ENCODE results near the gene IL18BP.

Gene IL18BP

DNA sequence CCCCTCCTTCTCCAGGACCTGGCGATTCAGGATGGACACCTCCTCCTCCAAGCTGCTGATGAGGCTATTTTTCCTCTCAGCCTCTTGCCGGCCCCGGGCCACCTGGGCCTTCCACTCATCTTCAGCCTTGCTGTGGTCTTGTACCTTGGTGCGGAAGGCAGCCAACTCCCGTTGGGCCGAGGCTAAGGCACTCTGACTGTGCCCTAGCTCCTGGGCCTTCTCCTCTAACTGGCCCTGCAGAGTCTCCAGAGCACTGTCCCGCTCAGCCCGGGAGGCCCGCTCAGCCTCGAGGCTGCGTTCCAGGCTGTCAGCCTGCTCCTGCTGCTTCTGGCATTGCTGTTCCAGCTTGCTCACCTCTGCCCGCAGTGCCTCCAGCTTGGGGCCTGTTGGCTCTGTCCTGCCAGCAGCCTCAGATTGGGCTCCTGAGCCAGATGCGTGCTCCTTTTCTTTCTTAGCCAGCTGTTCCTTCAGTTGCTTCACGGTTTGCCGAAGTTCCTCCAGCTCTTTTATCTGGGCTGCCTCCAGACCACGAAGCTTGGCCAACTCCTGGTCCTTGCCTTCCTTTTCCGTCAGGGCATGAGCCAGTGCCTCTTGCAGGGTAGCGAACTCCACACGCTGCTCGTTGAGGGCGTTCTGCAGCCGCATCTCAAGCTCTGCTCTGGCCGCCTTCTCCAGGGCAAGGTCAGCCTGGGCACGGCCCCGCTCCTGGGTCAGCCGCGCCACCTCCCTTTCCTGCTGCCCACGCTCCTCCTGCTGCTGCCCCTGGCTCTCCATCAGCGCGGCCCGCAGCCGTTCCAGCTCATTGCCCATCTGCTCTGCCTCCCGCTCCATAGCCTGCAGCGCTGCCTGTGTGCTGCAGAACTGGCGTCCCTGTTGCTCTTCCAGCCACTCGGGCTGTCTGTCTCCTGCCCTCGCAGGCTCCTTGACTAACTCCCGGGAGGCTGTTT lies 15.3 kb downstream of the IL18BP start:
- DNase-seq = no peak

DNA sequence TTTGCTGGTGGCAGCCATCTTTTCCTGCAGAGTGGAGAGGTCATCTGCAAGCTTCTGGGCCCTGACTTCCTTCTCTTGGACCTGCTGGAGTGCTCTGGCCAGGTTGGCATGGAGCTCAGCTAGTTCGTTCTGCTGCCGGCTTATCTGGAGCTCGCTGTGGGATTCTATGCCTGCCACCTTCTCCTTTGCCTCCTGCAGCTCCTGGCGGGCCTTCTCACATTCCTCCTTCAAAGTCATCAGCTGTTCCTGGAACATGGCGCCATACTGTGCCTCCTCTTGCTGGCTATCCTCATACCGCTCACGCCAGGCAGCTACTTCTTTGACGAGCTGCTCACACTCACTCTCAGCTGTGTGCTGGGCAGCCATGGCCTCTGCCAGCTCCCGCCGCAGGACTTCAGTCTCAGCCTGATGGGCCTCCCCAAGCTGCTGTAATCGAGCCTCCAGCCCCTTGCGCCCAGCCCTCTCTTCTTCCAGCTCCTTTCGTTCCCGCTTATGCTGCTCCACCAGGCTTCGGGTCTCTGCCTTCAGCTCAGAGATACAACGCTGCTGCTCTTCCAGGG lies 16.1 kb downstream of the IL18BP start:
- DNase-seq = no peak

DNA sequence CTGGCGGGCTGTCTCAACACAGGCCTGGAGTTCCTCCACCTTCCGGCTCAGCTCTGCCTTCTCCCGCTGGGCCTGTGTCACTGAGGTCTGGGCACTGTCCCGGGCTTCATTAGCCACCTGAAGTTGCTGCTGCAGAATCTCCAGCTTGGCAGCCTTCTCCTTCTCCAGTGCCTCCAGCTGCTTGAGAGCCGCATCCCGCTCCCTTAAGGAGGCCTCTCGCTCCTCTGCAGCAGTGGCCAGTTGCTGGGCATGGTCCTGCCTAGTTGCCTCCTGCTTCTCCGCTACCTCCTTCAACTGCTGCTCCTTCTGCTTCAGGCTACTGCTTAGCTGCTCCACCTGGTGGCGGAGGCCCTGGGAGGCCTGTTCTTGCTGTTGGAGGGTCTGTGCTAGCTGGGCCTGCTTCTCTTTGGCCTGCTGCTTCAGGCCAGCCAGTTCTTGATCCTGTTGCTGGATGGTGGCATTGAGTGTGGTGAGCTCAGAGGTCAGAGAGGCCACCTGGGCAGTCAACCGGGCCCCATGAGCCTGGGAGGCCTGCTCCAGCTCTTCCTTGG lies 16.9 kb downstream of the IL18BP start:
- DNase-seq = no peak

DNA sequence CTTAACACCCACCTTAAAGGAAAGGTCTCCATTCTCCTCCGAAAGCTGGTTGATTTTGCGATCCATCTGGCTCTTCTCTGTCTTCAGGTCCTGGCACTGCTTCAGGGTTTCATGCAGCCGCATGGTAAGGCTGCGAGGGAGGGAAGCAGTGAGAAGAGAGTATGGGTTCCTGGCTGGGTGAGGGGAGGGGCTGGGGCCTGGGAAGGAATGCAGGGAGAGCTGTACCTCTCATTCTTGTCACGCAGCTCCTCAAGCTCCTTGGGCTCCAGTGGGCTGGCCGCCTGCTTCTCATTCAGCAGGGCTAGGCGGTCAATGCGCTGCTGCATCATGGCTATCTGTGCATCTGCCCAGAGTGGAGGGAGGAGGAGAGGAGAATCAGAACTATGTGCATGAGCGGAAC lies 19.5 kb downstream of the IL18BP start:
- no peak for DNase-seq

DNA sequence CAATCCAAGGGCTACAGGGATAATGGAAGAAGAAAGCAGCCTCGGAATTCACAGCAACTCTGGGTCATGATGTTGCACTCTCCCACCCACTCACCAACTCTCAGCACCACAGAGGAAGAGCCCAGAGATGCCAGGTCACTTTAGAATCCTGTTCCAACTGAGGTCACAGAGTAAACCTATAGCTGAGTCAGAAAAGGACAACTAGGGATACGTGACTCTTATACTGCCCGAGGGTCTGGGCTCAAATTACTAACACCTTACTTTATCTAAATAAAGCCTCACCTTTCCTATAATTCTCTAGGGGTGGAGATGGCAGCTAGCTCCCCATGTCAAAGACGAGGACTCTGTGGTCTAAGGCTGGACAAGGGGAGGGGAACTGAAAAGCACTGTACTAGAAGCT lies 24.6 kb downstream of the IL18BP start:
- DNase-seq = no peak

DNA sequence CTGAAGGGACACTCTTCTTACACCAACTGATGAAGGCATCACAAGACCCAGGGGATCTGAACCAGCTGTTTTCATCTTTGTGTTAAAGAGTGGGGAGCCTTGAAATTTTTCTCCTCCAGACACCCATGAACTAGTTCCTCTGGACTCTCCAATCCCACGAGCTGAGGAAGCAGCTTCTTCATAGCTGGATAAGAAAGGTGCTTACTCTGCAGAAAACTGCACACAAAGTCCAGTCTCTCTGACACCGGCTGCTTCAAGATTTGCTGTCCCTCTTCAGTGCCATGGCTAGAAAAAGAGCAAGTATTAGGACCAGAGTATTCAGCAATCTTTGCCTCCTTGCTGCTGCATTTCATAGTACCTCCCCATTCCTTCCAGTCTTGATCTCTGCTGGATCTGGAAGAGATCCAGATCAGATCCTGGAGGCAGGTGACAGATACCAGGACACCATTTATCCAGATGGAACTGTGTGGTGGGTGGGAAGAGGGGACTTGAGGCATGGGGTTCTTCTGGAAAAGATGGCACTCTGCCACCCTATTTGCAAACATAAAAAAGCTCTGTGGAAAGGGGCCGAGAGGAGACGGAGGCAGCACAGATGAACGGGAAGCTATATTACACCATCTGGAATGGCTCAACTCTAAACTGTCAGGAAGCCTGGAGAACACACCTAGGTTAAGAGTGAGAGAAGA lies 25.5 kb downstream of the IL18BP start:
- no peak for DNase-seq

DNA sequence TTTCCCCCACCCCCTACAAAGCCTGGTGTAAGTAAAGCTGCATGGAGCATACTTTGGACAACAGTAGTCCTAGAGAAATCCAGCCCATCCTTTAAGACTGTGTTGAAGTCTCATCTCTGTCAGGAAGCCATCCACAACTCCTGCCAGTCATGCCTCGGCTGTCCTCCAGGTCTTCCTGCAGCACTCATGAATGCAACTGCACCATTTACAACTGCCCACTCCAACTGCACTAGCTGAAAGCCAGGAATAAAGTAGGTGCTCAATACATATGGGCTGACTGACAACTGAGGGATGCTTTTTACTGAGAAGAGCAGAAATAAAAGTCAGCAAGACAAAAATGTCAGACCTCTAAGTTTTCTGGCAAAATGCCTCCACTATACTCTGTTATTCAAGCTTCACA lies 27.4 kb downstream of the IL18BP start:
- no peak for DNase-seq

DNA sequence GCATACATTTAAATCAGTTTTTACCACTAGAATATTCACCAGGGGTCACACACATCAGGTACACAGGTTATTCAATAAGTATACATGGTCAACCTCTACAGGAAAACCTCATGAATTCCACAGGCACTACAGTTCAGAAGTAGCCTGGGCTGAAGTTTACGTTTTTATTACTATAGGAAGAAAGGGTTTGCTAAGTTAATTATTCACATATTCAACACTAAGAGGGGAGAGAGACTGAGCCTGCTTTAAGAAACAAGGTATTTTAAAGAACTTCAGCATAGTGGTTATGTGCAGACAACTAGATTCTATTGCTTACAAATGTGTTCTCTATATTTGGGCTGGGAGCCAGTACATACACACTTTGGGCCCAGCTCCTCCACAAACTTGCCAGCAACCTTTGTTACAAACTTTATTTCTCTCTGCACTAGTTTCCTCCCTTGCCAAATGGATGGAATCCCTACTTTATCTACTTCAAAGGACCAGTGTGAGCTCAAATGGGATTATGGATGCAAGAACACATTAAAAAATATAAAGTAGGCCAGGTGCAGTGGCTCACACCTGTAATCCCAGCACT lies 31.9 kb downstream of the IL18BP start:
- no peak for DNase-seq

DNA sequence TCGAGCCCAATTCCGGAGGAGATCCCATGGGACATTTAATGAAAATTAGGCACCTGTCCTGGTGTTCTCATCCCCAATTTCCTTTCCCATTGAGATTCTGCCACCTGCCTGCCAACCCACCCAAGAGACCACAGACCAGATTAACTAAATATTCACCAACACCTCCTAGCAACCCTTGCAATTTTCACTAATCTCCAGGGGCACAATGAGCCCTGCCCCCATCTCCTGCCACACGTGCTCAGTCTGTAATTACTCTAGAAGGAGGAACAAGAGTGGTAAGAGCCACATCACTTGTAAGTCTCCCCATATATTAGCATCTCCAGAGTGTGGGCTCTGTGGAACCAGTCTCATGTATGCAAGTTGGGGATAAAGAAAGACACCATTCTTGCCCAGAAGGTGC lies 38.0 kb downstream of the IL18BP start:
- no peak for DNase-seq

DNA sequence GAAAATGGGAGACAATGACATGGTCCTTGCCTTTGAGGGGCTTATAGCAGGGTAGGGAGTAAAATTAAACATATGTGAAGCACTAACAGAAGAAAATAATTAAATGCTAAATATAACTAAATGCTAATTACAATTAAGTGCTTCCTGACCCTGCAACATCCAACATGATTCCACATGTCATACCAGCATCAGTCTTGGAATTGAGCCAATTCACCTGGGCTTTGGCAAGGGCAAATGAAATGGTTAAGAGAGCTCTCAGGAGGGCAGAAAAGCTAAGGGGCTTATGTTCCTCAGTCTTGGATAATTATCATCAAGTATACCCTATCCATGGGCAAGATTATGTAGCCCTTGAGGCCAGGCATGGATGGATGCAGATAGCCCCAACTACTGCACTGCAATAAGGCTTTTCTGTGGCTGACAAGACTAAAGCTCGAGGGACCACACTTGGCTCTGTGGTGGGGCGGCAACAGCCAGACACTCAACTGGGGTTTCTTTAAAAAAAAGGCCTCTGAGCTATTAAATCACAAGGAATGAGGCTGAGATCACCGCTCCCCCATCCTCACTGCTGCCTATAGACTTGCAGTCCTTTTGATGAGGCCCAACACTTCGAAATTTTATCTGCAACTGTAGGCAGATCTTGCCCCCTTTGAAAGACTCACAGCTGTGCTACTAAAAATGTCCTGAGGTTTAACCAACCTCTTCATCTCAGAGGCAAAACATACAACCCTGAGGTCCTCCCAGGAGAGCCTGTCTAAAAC lies 39.0 kb downstream of the IL18BP start:
- no peak for DNase-seq

DNA sequence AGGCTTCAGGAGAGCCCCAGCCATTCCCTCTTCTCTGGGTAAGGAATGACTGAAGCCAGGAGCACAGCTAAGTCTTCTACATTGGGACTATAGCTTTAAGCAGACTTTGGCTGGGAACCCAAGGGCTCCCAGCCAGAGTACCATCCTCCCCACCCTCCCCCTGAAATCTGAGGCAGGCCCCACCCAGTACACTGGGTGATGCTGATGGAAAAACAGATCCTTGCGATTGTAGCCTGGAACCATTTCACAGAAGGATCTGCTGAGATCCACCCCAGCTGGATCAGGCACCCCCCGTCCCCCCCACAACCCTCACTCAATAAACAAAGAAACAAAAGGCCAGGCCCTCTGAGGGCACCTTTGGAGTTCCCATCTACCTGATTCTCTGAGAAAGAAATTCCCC lies 39.8 kb downstream of the IL18BP start:
- no peak for DNase-seq

DNA sequence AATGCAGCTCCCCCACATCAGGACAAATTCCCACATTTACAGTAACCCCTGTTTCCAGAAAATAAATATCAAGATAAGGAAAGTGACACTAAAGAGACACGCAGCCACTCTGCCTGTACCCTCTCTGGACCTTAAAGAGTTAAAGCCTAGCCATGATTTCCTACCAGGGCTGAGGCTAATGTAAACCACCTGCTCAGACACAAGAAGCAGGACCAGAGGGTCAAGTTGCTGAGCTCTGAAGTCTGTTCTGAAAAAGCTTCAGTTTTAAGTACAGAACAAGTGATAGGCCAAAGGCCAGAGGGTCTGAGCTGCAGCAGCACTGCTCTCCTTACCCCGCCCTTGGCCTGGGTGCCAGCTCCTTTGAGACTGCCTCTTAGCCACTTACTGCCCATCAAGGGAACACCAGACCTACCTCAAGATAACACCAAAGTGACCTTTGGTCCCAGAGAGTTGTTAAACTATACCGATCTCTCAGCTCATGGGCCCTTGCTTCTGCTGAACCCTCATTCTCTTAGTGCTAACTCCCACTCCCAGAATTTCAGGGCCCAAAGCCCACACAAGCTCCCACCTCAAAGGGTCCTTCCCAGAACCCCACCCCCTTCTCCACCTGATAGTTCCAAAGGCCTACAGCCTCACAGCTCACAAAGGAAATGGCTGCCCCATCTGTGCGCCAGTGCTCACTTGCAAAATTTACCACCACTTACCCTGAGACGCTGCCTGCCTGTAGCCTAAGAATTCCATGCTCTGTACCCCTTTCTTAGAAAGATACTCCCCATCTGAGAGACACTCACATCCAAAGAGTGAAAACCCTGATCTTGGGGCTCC lies 40.5 kb downstream of the IL18BP start:
- DNase-seq = no peak

DNA sequence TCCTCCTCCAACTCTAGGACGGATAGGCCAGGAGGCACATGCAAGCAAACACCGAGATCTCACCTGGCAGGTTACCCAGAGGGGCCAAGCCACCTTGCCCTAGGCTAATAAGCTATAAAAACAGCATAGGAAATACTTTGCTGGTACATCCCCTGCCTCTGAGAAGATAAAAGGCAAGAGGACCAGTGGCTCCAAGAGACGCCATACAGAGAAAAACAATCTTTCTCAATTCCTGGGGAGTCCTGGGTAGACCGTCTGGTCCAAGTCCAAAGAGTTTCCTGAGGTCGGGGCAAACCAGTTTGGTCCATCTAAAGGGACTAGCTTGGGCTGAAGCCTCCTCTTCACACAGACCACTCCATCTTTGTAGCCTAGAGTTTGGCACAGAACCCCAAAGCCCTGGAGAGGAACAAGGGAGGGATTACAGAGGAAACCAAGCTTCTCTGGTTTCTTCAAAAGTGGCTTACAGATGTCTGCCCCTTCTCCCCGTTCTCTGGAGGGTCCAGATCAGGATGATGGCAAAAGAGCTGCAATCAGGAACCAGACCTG lies 41.2 kb downstream of the IL18BP start:
- no peak for DNase-seq

DNA sequence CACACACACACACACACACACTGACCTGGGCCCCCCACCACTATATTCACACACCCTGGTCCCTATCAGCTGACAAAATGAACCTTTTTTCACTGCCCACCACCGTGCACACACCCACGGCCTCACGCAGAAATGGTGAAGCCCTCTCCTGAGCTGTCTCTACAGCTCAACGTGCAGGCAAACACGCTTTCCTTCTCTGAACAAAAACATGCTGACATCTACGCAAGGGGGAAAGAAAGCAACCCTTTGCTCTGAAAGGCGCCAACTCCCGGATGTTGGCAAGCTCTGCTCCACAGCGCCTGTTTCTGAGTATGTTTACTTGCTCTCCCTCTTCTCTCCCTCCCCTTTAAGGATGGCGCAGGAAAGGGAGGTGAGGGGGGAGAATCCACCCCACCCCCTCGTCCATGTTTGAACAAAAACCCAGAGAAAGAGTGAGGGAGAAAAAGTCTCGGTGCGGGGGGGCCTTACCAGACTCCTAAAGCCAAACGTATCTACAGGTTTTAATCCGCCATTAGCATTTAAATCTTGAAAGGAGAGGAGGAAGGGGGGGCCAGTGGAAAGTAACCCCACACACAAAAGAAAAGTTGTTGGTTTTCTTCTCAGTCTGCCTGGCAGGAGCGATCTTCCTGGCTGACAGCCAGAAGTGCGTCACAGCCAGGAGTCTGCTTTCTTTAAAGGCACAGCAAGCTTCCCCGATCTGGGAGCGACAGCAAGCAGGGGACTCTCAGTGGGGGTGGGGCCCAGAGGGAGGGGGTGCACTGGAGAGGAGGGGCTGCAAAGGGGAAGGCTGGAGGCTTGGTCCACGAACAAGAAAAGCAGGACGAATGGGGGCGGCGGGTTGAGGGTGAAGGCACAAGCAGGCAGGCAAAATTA lies 42.0 kb downstream of the IL18BP start:
- peak; percentile 92 for DNase-seq

DNA sequence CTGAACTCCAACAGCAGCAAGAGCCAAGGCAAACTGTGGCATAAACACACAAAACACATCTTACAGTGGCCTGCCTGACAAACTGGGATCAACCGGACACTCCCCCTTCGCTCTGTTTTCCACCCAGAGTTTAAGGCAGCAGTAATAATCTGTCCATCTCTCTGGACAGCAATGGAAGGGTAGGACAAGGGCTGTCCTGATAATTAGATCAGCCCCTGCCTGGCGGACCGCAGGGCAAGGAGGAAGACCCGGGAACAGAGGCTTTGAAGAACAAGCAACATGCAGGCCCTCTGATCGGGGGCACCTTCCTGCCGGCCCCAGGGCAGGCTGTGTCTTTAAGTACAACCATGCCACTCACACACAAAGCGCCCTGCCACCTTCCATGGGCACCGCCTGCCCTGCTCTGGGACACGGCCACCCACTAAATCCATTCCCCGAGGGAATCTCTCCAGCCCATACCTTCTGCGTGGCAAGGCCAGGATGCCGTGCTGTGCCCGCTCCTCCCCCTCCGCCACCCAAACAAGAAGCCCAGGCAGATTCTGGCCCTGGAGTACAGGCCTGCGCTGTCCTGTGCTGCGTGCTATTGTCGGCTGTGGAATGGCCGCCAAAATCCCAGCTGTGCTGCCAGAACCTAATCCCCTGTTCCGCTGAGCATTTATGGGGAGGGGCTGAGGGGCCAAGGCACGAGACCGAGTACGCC lies 42.8 kb downstream of the IL18BP start:
- DNase-seq = peak; percentile 44

DNA sequence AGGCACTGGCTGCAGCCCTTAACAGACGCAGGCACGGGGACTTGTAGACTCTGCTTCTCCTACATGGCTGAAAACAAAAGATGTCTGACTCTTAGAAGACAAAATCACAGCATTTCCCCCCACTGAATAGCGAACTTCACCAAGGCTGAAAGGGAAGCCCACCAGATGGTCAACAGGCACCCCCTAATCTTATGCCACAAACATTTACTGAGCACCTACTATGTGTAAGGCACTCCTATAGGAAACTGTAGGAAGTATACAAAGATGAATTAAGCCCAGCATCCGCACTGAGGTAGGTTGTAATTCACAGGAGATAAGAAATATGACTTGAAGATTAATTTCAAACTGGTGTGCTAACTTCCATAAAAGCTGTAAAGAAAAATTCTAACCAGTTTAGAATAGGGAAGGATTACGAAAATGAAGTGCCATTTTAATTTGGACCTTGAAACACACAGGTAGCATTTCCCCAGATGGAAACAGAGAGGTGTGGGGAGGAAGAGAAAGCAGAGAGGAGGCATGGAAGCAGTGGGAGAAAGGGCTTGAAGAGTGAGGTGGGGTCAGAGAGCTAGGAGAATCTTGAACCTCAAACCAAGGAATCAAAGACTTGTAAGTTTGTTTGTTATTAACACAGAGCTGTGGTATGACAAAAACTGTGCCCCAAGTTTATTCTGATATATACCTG lies 43.5 kb downstream of the IL18BP start:
- no peak for DNase-seq

DNA sequence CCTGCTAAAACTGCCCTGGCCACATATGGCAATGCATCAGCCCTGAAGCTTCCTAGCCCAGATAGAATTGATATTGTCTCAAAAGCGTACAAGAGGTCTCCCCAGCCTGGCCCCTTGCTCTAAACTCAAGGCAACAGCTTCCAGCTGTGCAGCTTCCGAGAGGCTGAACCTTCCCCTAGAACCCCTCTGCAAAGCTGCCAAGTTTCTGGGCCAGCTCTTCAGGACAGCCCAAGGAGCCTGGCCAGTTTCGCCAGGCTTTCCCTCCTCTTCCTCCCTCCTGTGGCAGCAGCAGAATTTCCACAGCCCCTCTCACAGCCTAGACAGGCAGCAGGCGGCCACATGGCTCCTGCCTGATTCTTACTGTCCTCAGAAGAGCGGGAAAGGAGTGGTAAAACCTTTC lies 47.1 kb downstream of the IL18BP start:
- DNase-seq = no peak

DNA sequence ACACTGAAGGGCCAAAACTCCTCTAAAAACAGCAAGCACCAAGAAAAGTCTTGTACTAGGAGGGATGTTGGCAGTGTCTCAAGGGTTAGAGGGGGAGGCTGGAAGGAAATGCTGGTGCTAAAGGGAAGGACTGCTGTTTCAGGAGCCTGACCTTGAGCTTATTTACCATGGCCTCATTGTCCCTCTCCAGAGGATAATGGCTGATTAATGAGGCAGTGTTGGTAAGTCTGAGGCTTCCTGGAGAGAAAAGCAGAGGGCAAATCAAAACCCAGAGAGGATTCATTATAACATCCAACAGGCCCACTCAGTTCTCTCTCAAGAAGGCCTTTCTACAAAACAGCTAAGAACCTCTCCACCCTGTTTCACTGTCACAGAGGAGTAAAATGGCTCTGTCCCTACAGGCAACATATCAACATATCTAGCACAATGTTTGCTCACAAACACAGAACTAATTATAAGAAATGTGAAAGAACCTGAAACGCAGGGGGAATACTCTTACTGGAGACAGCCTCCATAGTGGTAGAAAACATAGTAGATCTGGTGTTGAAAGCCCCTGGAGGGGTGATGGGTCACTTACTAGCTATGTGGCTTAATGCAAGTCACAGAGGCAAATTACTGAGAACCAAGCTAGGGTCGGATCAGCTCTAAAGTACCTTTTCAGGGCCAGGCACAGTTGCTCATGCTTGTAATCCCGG lies 50.2 kb downstream of the IL18BP start:
- no peak for DNase-seq

All from KG1 (cell line).